GM18505 (cell line): Measurements from ENCODE around the gene APLP1.
"Not testable (repeated sequence)": the region's sequence is repeated elsewhere in the genome, so short reads cannot be mapped to it uniquely, and the experiment has no call there.

ENCODE experiments used
- ATAC-seq: cut with Tn5 transposase; IDR thresholded peaks from one replicate; pipeline ENCODE4 v1.9.1; 2021; ENCODE audit not compliant: unreplicated experiment
- POLR2A ChIP-seq: IDR thresholded peaks from 4 replicates; pipeline ENCODE4 v1.6.1; 2011; ENCODE audit warnings: borderline replicate concordance; ENCODE audit not compliant: insufficient read depth, insufficient read length; ENCODE audit errors: extremely low read depth

APLP1 gene

GRCh38 chr19:35868172-35868822, at the start of gene APLP1:
APLP1 (plus strand) TSS chr19:35868574; CDS start chr19:35868637, 63 bp downstream.
- no peak for ATAC-seq
- TF ChIP-seq POLR2A = no peak

GRCh38 chr19:35822579-35822978, 45.8 kb upstream of the APLP1 start:
- TF ChIP-seq POLR2A = no peak
- ATAC-seq = no peak

GRCh38 chr19:35824150-35824549, 44.2 kb upstream of the APLP1 start:
- TF ChIP-seq POLR2A = no peak
- ATAC-seq = no peak

GRCh38 chr19:35828692-35829301, 39.6 kb upstream of the APLP1 start:
- ATAC-seq = no peak
- TF ChIP-seq POLR2A = no peak

GRCh38 chr19:35830986-35831385, 37.4 kb upstream of the APLP1 start:
- TF ChIP-seq POLR2A = no peak
- ATAC-seq = no peak

GRCh38 chr19:35832054-35832453, 36.3 kb upstream of the APLP1 start:
- no peak for ATAC-seq

GRCh38 chr19:35833972-35834371, 34.4 kb upstream of the APLP1 start:
- no peak for TF ChIP-seq POLR2A
- no peak for ATAC-seq

More at GRCh38 chr19:35832054-35832453, 36.3 kb upstream of the APLP1 start:
- no peak for TF ChIP-seq POLR2A

GRCh38 chr19:35836096-35836495, 32.3 kb upstream of the APLP1 start:
- ATAC-seq = not testable (repeated sequence)

- ATAC-seq = no peak
- no peak for TF ChIP-seq POLR2A
These were observed 26.3 kb upstream of the APLP1 start for GRCh38 chr19:35841961-35842595.

GRCh38 chr19:35842666-35843272, 25.6 kb upstream of the APLP1 start:
- no peak for ATAC-seq
- TF ChIP-seq POLR2A = no peak

GRCh38 chr19:35843676-35844481, 24.5 kb upstream of the APLP1 start:
- ATAC-seq = no peak
- TF ChIP-seq POLR2A = no peak

GRCh38 chr19:35844482-35845214, 23.7 kb upstream of the APLP1 start:
- no peak for ATAC-seq
- no peak for TF ChIP-seq POLR2A
